Suprapubic skin (tissue), 4 donors: ENCODE data around the gene EEPD1. TPM values are rescaled to one million over a fixed set of nuclear protein-coding genes. Genes with fewer than 3 reads are reported as not detected.

Experiments used
- DNase-seq, 2 donors: peaks; one replicate each; pipeline ENCODE4 v3.0.0-alpha.2; 2019; ENCODE audit warnings: low spot score in 2 of 2
- H3K27ac ChIP-seq: fragments of 200-600 bp; sonication (generic); one replicate; pipeline ENCODE4 v1.5.1; 2019
- H3K27me3 ChIP-seq: fragments of 200-600 bp; sonication (generic); one replicate; pipeline ENCODE4 v1.5.1; 2019
- H3K36me3 ChIP-seq: fragments of 200-600 bp; sonication (generic); one replicate; pipeline ENCODE4 v1.5.1; 2019
- H3K4me1 ChIP-seq: fragments of 200-600 bp; sonication (generic); one replicate; pipeline ENCODE4 v1.5.1; 2019
- H3K4me3 ChIP-seq: fragments of 200-600 bp; sonication (generic); one replicate; pipeline ENCODE4 v1.5.1; 2019; ENCODE audit warnings: mild to moderate bottlenecking
- H3K9me3 ChIP-seq: fragments of 200-600 bp; sonication (generic); one replicate; pipeline ENCODE4 v1.5.1; 2019
- CTCF ChIP-seq, 2 donors: fragments of 200-600 bp in 1 of 2; fragments of 450-650 bp in 1 of 2; sonication (generic) in 1 of 2; IDR thresholded peaks; one replicate each; pipeline ENCODE4 v1.5.1; 2016 to 2019; ENCODE audit warnings: antibody characterized with exemption in 2 of 2, mild to moderate bottlenecking in 1 of 2, moderate library complexity in 1 of 2
- EP300 ChIP-seq: sonication (generic); formaldehyde crosslinking; IDR thresholded peaks from one replicate; pipeline ENCODE4 v1.6.1; 2017; ENCODE audit warnings: antibody characterized with exemption
- POLR2A ChIP-seq, 2 donors: fragments of 450-650 bp; IDR thresholded peaks; one replicate each; pipeline ENCODE4 v1.6.1; 2017; ENCODE audit warnings: antibody characterized with exemption in 2 of 2, mild to moderate bottlenecking in 2 of 2, moderate library complexity in 2 of 2
- POLR2AphosphoS5 ChIP-seq, 3 donors: sonication (generic); formaldehyde crosslinking; IDR thresholded peaks; one replicate each; pipeline ENCODE4 v1.6.1; 2017; ENCODE audit warnings: antibody characterized with exemption in 3 of 3
- WGBS: methylation state at CpG from one replicate; pipeline ENCODE4 v1.1.5; 2018; 5-methylcytosine and 5-hydroxymethylcytosine counted together
- total RNA-seq, 4 donors: library from RNA; depleted of rRNA; stranded (reverse); fragments of >200 nt; gene quantifications; one replicate each; pipeline ENCODE4 v1.1.0, GENCODE V29; 2016

The EEPD1 gene
- total RNA-seq, 4 donors from 2014 or later: 11.7 to 18.2 (median 16.1) TPM

- 45% methylated on average over 11 of the region's 13 CpGs for WGBS
- Histone ChIP-seq H3K4me3 (no peak overlapping the region), H3K9me3 (no peaks in the 10 kb centered on the region), H3K4me1 (peaks cover 12% of the 10 kb centered on the region), H3K27me3 (no peaks in the 10 kb centered on the region), H3K36me3 (no peaks in the 10 kb centered on the region), H3K27ac (no peak overlapping the region)
- TF ChIP-seq EP300: no peak
- TF ChIP-seq POLR2A (IDR thresholded peaks at IDR 0.05): no peak
- TF ChIP-seq CTCF (IDR thresholded peaks at IDR 0.05): no peak
- no peak for TF ChIP-seq POLR2AphosphoS5 (IDR thresholded peaks at IDR 0.05)
- no peak for DNase-seq
Measured at GRCh38 chr7:36182854-36183604, 30.0 kb downstream of the EEPD1 start.

- H3K27ac ChIP-seq: no peak overlapping the region
- no peaks in the 10 kb centered on the region for H3K27me3 ChIP-seq
- H3K36me3 ChIP-seq: no peaks in the 10 kb centered on the region
- no peak for DNase-seq
- H3K4me3 ChIP-seq: no peak overlapping the region
- no peaks in the 10 kb centered on the region for H3K9me3 ChIP-seq
- TF ChIP-seq EP300 (no peak), POLR2AphosphoS5 (IDR thresholded peaks at IDR 0.05) (no peak), POLR2A (IDR thresholded peaks at IDR 0.05) (no peak), CTCF (IDR thresholded peaks at IDR 0.05) (no peak)
- peaks cover 12% of the 10 kb centered on the region for H3K4me1 ChIP-seq
- 84% methylated on average over 2 of the region's 2 CpGs for WGBS
Measured at GRCh38 chr7:36185092-36185491, 32.0 kb downstream of the EEPD1 start.

- H3K4me1 ChIP-seq: peaks cover 12% of the 10 kb centered on the region
- H3K27me3 ChIP-seq: no peaks in the 10 kb centered on the region
- TF ChIP-seq EP300 (no peak), POLR2A (IDR thresholded peaks at IDR 0.05) (no peak), CTCF (IDR thresholded peaks at IDR 0.05) (no peak), POLR2AphosphoS5 (IDR thresholded peaks at IDR 0.05) (no peak)
- H3K9me3 ChIP-seq: no peaks in the 10 kb centered on the region
- no peaks in the 10 kb centered on the region for H3K36me3 ChIP-seq
- no peak for DNase-seq
- H3K27ac ChIP-seq: no peak overlapping the region
- H3K4me3 ChIP-seq: no peak overlapping the region
- 75% methylated on average over 7 of the region's 7 CpGs for WGBS
Measured at GRCh38 chr7:36185756-36186155, 32.7 kb downstream of the EEPD1 start.

GRCh38 chr7:36186359-36187121 lies 33.5 kb downstream of the EEPD1 start:
- WGBS: 81% methylated on average over 6 of the region's 6 CpGs
- H3K36me3 ChIP-seq: no peaks in the 10 kb centered on the region
- no peak overlapping the region for H3K27ac ChIP-seq
- no peaks in the 10 kb centered on the region for H3K27me3 ChIP-seq
- no peak for DNase-seq
- H3K4me3 ChIP-seq: no peak overlapping the region
- peaks cover 12% of the 10 kb centered on the region for H3K4me1 ChIP-seq
- TF ChIP-seq CTCF (IDR thresholded peaks at IDR 0.05): no peak
- no peak for TF ChIP-seq POLR2A (IDR thresholded peaks at IDR 0.05)
- no peak for TF ChIP-seq EP300
- no peak for TF ChIP-seq POLR2AphosphoS5 (IDR thresholded peaks at IDR 0.05)
- no peaks in the 10 kb centered on the region for H3K9me3 ChIP-seq

GRCh38 chr7:36188266-36188665 lies 35.2 kb downstream of the EEPD1 start:
- TF ChIP-seq POLR2A (IDR thresholded peaks at IDR 0.05) (no peak), POLR2AphosphoS5 (IDR thresholded peaks at IDR 0.05) (no peak), EP300 (no peak), CTCF (IDR thresholded peaks at IDR 0.05) (no peak)
- no peaks in the 10 kb centered on the region for H3K36me3 ChIP-seq
- H3K9me3 ChIP-seq: no peaks in the 10 kb centered on the region
- H3K27ac ChIP-seq: no peak overlapping the region
- WGBS: 68% methylated on average over 5 of the region's 5 CpGs
- H3K4me1 ChIP-seq: peaks cover 19% of the 10 kb centered on the region
- DNase-seq: no peak
- H3K27me3 ChIP-seq: no peaks in the 10 kb centered on the region
- no peak overlapping the region for H3K4me3 ChIP-seq
